HepG2 (cell line): ENCODE results near the gene PLEKHG5. TPM values are rescaled to one million over a fixed set of nuclear protein-coding genes. Genes with fewer than 3 reads are reported as not detected.

Source experiments
- CHD4 ChIP-seq: fragments of 200-600 bp; sonication (generic); IDR thresholded peaks from 2 replicates; pipeline ENCODE4 v1.7.0; 2017; ENCODE audit warnings: mild to moderate bottlenecking, low read length, borderline replicate concordance
- ETV5 ChIP-seq: IDR thresholded peaks from 2 replicates; pipeline ENCODE4 v1.6.1; 2018; ENCODE audit warnings: missing biosample characterization, missing genetic modification reagents, inconsistent platforms, borderline replicate concordance
- HMG20B ChIP-seq: conservative IDR thresholded peaks from 2 replicates; pipeline ENCODE4 v1.6.1; 2016; ENCODE audit warnings: missing genetic modification reagents, missing compliant biosample characterization
- KAT2B ChIP-seq: fragments of 150-350 bp; IDR thresholded peaks from 2 replicates; pipeline ENCODE4 v1.6.1; 2014; ENCODE audit warnings: low read depth, low read length, borderline replicate concordance
- KDM3A ChIP-seq: IDR thresholded peaks from 2 replicates; pipeline ENCODE4 v1.6.1; 2018; ENCODE audit warnings: low read depth, missing compliant biosample characterization
- KDM5A ChIP-seq: fragments of 200-600 bp; sonication (generic); IDR thresholded peaks from 2 replicates; pipeline ENCODE4 v1.7.0; 2018; ENCODE audit warnings: antibody characterized with exemption, mild to moderate bottlenecking, low read length, borderline replicate concordance
- PPARG ChIP-seq: conservative IDR thresholded peaks from 2 replicates; pipeline ENCODE4 v1.6.1; 2016; ENCODE audit warnings: missing biosample characterization, missing genetic modification reagents
- RBM39 ChIP-seq: fragments of 200-400 bp; formaldehyde crosslinking; IDR thresholded peaks from one replicate; pipeline ENCODE4 v1.6.1; 2018; ENCODE audit warnings: antibody characterized with exemption, mild to moderate bottlenecking, low read depth, low read length; ENCODE audit not compliant: poor library complexity, severe bottlenecking
- SKI ChIP-seq: fragments of 450-650 bp; IDR thresholded peaks from one replicate; pipeline ENCODE4 v1.6.1; 2018; ENCODE audit warnings: mild to moderate bottlenecking; ENCODE audit not compliant: partially characterized antibody
- SNAI1 ChIP-seq: sonication (generic); formaldehyde crosslinking; IDR thresholded peaks from 2 replicates; pipeline ENCODE4 v1.5.0; 2020; ENCODE audit warnings: mild to moderate bottlenecking, missing genetic modification reagents, borderline replicate concordance
- U2AF1 ChIP-seq: fragments of 200-400 bp; formaldehyde crosslinking; optimal IDR thresholded peaks from 2 replicates; pipeline ENCODE3; 2017; ENCODE audit warnings: mild to moderate bottlenecking, low read depth, low read length
- ZBTB21 ChIP-seq: sonication (generic); formaldehyde crosslinking; IDR thresholded peaks from 2 replicates; pipeline ENCODE4 v1.4.0; 2020; ENCODE audit warnings: missing genetic modification reagents
- ZBTB7A ChIP-seq: sonication (generic); formaldehyde crosslinking; IDR thresholded peaks from 2 replicates; pipeline ENCODE4 v1.8.0; 2022; ENCODE audit warnings: mild to moderate bottlenecking, missing genetic modification reagents
- ZEB1 ChIP-seq: IDR thresholded peaks from 2 replicates; pipeline ENCODE4 v1.6.1; 2012; ENCODE audit warnings: mild to moderate bottlenecking, low read depth, inconsistent platforms; ENCODE audit not compliant: insufficient replicate concordance
- ZFP41 ChIP-seq: sonication (generic); formaldehyde crosslinking; IDR thresholded peaks from 2 replicates; pipeline ENCODE4 v1.4.0; 2020; ENCODE audit warnings: mild to moderate bottlenecking, missing genetic modification reagents, borderline replicate concordance
- ZMYM3 ChIP-seq: sonication (generic); formaldehyde crosslinking; IDR thresholded peaks from 2 replicates; pipeline ENCODE4 v1.5.1; 2020; ENCODE audit warnings: mild to moderate bottlenecking, missing genetic modification reagents
- ZNF12 ChIP-seq: sonication (generic); formaldehyde crosslinking; IDR thresholded peaks from 2 replicates; pipeline ENCODE4 v1.5.0; 2020; ENCODE audit warnings: missing genetic modification reagents
- ZNF232 ChIP-seq: sonication (generic); formaldehyde crosslinking; IDR thresholded peaks from 2 replicates; pipeline ENCODE4 v1.4.0; 2020; ENCODE audit warnings: missing genetic modification reagents, borderline replicate concordance
- ZNF263 ChIP-seq: sonication (generic); formaldehyde crosslinking; IDR thresholded peaks from 2 replicates; pipeline ENCODE4 v1.4.0; 2020; ENCODE audit warnings: missing genetic modification reagents
- ZNF335 ChIP-seq: sonication (generic); formaldehyde crosslinking; IDR thresholded peaks from 2 replicates; pipeline ENCODE4 v1.4.0; 2020; ENCODE audit warnings: missing genetic modification reagents
- ZNF337 ChIP-seq: sonication (generic); formaldehyde crosslinking; IDR thresholded peaks from 2 replicates; pipeline ENCODE4 v1.5.1; 2020; ENCODE audit warnings: missing genetic modification reagents, low read depth, mild to moderate bottlenecking, borderline replicate concordance
- ZNF44 ChIP-seq: sonication (generic); formaldehyde crosslinking; IDR thresholded peaks from 2 replicates; pipeline ENCODE4 v1.5.1; 2020; ENCODE audit warnings: mild to moderate bottlenecking, missing genetic modification reagents
- ZNF652 ChIP-seq: IDR thresholded peaks from 2 replicates; pipeline ENCODE4 v1.6.1; 2016; ENCODE audit warnings: low read depth, borderline replicate concordance
- polyA plus RNA-seq, 8 experiments: library from polyadenylated mRNA; depleted of rRNA in 3 of 8; stranded (reverse) in 7 of 8; unstranded in 1 of 8; fragments of >200 nt; fragmentation: Illumina TruSeq in 4 of 8; extraction: Trizol in 4 of 8; gene quantifications; 2 replicates each; pipeline versions ENCODE4 v1.2.1 to v1.2.3, GENCODE V29; 2011 to 2016; ENCODE audit warnings: low read depth in 4 of 8, missing spikeins in 1 of 8, mixed read lengths in 1 of 8; ENCODE audit not compliant: insufficient read depth in 1 of 8
- total RNA-seq, 5 experiments: library from RNA; depleted of rRNA; stranded (reverse); fragments of >200 nt; fragmentation: Illumina TruSeq; extraction: Trizol; gene quantifications; 2 replicates each; pipeline ENCODE4 v1.2.3, GENCODE V29; 2016; ENCODE audit warnings: low read depth in 1 of 5
- TF ChIP-seq, protein P1 (sequence below): sonication (generic); formaldehyde crosslinking; IDR thresholded peaks from 2 replicates; pipeline ENCODE4 v1.4.0; 2020; ENCODE audit warnings: missing genetic modification reagents
- TF ChIP-seq, protein P2 (sequence below): sonication (generic); formaldehyde crosslinking; IDR thresholded peaks from 2 replicates; pipeline ENCODE4 v1.5.0; 2020; ENCODE audit warnings: missing genetic modification reagents

The PLEKHG5 gene
- total and polyA plus RNA-seq, 2 of the 13 experiments (the other 11 are each of a cell fraction or from before 2014, with no cell fraction given) = 1.9 to 3.5 TPM

DNA sequence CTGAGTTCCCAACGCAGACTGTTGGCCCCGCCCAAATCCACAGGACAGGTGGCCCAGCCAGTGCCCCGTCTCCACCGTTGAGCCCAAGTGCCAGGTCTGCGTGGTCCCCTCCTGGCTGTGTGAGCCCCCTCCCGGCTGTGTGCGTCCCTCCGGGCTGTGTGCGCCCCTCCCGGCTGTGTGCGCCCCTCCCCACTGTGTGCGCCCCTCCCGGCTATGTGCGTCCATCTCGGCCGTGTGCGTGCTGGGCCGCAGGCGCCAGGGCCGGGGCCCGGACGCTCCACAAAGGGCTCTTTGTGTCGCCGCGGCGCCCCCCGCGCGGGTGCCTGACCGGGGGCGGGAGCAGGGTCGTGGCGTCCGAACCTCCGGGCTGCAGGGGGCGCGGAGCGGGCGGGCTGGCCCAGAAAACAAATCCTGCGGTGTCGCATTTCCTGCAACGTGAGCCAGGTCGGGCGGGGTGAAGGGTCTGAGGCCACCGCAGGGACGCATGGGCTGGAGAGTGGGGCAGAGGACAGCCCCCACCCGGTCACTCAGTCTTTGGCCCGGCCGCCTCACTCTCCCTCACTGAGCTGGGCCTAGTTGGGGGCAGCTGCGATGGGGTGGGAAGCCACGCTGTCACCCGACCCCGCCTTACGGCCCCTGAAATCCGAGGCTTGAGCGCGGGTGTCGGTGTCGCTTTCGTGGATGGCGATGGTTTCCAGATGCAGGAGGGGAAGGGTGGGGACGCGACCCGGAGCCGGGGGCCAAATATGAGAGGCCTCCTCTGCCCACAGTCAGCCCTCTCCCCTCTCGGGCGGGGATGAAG lies 44.2 kb downstream of the PLEKHG5 start (continued):
- TF ChIP-seq, protein P1, sequence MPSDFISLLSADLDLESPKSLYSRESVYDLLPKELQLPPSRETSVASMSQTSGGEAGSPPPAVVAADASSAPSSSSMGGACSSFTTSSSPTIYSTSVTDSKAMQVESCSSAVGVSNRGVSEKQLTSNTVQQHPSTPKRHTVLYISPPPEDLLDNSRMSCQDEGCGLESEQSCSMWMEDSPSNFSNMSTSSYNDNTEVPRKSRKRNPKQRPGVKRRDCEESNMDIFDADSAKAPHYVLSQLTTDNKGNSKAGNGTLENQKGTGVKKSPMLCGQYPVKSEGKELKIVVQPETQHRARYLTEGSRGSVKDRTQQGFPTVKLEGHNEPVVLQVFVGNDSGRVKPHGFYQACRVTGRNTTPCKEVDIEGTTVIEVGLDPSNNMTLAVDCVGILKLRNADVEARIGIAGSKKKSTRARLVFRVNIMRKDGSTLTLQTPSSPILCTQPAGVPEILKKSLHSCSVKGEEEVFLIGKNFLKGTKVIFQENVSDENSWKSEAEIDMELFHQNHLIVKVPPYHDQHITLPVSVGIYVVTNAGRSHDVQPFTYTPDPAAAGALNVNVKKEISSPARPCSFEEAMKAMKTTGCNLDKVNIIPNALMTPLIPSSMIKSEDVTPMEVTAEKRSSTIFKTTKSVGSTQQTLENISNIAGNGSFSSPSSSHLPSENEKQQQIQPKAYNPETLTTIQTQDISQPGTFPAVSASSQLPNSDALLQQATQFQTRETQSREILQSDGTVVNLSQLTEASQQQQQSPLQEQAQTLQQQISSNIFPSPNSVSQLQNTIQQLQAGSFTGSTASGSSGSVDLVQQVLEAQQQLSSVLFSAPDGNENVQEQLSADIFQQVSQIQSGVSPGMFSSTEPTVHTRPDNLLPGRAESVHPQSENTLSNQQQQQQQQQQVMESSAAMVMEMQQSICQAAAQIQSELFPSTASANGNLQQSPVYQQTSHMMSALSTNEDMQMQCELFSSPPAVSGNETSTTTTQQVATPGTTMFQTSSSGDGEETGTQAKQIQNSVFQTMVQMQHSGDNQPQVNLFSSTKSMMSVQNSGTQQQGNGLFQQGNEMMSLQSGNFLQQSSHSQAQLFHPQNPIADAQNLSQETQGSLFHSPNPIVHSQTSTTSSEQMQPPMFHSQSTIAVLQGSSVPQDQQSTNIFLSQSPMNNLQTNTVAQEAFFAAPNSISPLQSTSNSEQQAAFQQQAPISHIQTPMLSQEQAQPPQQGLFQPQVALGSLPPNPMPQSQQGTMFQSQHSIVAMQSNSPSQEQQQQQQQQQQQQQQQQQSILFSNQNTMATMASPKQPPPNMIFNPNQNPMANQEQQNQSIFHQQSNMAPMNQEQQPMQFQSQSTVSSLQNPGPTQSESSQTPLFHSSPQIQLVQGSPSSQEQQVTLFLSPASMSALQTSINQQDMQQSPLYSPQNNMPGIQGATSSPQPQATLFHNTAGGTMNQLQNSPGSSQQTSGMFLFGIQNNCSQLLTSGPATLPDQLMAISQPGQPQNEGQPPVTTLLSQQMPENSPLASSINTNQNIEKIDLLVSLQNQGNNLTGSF (CRISPR knock-in tag) = peak; percentile 31; the same call in 1 of the 2 replicates
- no peak; the same call in 1 of the 2 replicates for TF ChIP-seq ZNF652 (CRISPR knock-in tag)
- no peak; the same call in 1 of the 2 replicates for TF ChIP-seq ZMYM3 (CRISPR knock-in tag)
- peak; percentile 86 for TF ChIP-seq ETV5 (CRISPR knock-in tag)
- peak; percentile 7; the same call in 1 of the 2 replicates for TF ChIP-seq KDM3A (CRISPR knock-in tag)
- TF ChIP-seq SKI = peak; percentile 56
- TF ChIP-seq HMG20B = 0 out of 2 replicates have a peak, but pooled peaks have one; percentile 42
- peak; percentile 50 for TF ChIP-seq ZNF335
- TF ChIP-seq, protein P2, sequence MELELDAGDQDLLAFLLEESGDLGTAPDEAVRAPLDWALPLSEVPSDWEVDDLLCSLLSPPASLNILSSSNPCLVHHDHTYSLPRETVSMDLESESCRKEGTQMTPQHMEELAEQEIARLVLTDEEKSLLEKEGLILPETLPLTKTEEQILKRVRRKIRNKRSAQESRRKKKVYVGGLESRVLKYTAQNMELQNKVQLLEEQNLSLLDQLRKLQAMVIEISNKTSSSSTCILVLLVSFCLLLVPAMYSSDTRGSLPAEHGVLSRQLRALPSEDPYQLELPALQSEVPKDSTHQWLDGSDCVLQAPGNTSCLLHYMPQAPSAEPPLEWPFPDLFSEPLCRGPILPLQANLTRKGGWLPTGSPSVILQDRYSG (CRISPR knock-in tag) = no peak
- peak; percentile 61; the same call in 1 of the 2 replicates for TF ChIP-seq SNAI1
- no peak for TF ChIP-seq ZNF44 (CRISPR knock-in tag)
- no peak for TF ChIP-seq KAT2B
- TF ChIP-seq ZNF337 (CRISPR knock-in tag) = peak; percentile 60; the same call in 1 of the 2 replicates
- no peak; the same call in 1 of the 2 replicates for TF ChIP-seq ZFP41 (CRISPR knock-in tag)
- TF ChIP-seq ZEB1 = no peak
- TF ChIP-seq ZBTB7A = peak; percentile 99
- TF ChIP-seq KDM5A = no peak
- TF ChIP-seq RBM39 = peak; percentile 31
- TF ChIP-seq ZNF12 (CRISPR knock-in tag) = no peak
- TF ChIP-seq CHD4 = no peak
- no peak for TF ChIP-seq U2AF1
- no peak for TF ChIP-seq ZNF232 (CRISPR knock-in tag)
- TF ChIP-seq ZBTB21 = no peak
- TF ChIP-seq ZNF263 = no peak
- TF ChIP-seq PPARG (CRISPR knock-in tag) = peak; percentile 76; the same call in 1 of the 2 replicates
